Thyroid gland (tissue), 4 donors: ENCODE measurements around the gene ZNF579. TPM values are rescaled to one million over a fixed set of nuclear protein-coding genes. Genes with fewer than 3 reads are reported as not detected.

Experiments
- DNase-seq, 2 donors: peaks; one replicate each; pipeline ENCODE4 v3.0.0-alpha.2; 2019
- H3K27ac ChIP-seq, 3 donors: fragments of 200-600 bp; sonication (generic); 1 replicate in 2 of 3; 2 replicates in 1 of 3; pipeline ENCODE4 v1.5.1; 2016 to 2019; ENCODE audit warnings: mild to moderate bottlenecking in 1 of 3, moderate library complexity in 1 of 3
- H3K27me3 ChIP-seq: fragments of 200-600 bp; sonication (generic); one replicate; pipeline ENCODE4 v1.5.1; 2019
- H3K36me3 ChIP-seq, 2 donors: fragments of 200-600 bp; sonication (generic); one replicate each; pipeline ENCODE4 v1.5.1; 2016 to 2019
- H3K4me1 ChIP-seq, 2 donors: fragments of 200-600 bp; sonication (generic); one replicate each; pipeline ENCODE4 v1.5.1; 2017 to 2019
- H3K4me3 ChIP-seq, 3 donors: fragments of 200-600 bp; sonication (generic); replicated peaks in 1 of 3; 1 replicate in 2 of 3; 2 replicates in 1 of 3; pipeline ENCODE4 v1.5.1; 2016; ENCODE audit warnings: mild to moderate bottlenecking in 1 of 3
- H3K9me3 ChIP-seq: fragments of 200-600 bp; sonication (generic); one replicate; pipeline ENCODE4 v1.5.1; 2017
- CTCF ChIP-seq, 6 experiments: fragments of 200-600 bp in 3 of 6; fragments of 450-650 bp in 3 of 6; sonication (generic) in 3 of 6; IDR thresholded peaks; one replicate each; pipeline ENCODE4 v1.5.1; 2016 to 2019; ENCODE audit warnings: antibody characterized with exemption in 6 of 6, mild to moderate bottlenecking in 2 of 6, inconsistent platforms in 1 of 6, moderate library complexity in 1 of 6
- POLR2A ChIP-seq, 2 donors: fragments of 450-650 bp; IDR thresholded peaks; one replicate each; pipeline ENCODE4 v1.6.1; 2017; ENCODE audit warnings: antibody characterized with exemption in 2 of 2, mild to moderate bottlenecking in 2 of 2, moderate library complexity in 1 of 2
- WGBS, 2 donors: methylation state at CpG; one replicate each; pipeline ENCODE4 v1.1.5; 2017; 5-methylcytosine and 5-hydroxymethylcytosine counted together
- intact Hi-C: fragments of 100-400 bp; cut with DNase I; formaldehyde crosslinking; loops from one replicate; pipeline ENCODE4 v1.15.1; 2023
- total RNA-seq, 4 donors: library from RNA; depleted of rRNA; stranded (reverse); fragments of >200 nt; gene quantifications; one replicate each; pipeline ENCODE4 v1.2.3, GENCODE V29; 2016

ZNF579 gene
- total RNA-seq, 4 donors from 2014 or later = 4.0 to 7.5 (median 6.6) TPM

DNA sequence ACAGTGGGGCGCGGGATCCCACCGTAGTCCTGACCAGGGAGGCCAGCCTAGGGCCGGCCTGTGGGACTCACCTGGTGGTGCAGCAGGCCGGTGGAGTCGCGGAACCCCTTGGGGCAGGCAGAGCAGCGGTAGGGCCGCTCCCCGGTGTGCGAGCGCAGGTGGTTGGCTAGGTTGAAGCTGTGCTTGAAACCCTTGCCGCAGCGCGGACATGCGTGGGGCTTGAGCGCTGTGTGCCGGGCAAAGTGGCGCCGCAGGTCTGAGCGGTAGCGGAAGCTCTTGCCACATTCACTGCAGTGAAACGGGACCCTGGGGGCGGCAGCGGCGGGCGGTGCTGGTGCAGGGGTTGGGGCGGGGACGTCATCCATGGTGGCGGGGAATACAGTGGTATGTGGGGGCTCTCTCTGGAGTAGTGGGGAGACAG is 16.9 kb upstream of the ZNF579 start:
- WGBS, 2 donors = 98% methylated on average over 26 to 30 of the region's 30 CpGs
- Histone ChIP-seq H3K4me3 (no peak overlapping the region), H3K4me1 (peaks cover 6 to 8% of the 10 kb centered on the region in 2 donors), H3K9me3 (no peaks in the 10 kb centered on the region), H3K27me3 (no peaks in the 10 kb centered on the region), H3K36me3 (peaks cover 11 to 16% of the 10 kb centered on the region in 2 donors), H3K27ac (no peak overlapping the region)
- TF ChIP-seq POLR2A (IDR thresholded peaks at IDR 0.05) (no peak), CTCF (IDR thresholded peaks at IDR 0.05) (no peak)
- no peak for DNase-seq
- intact Hi-C loops = no loop called here

DNA sequence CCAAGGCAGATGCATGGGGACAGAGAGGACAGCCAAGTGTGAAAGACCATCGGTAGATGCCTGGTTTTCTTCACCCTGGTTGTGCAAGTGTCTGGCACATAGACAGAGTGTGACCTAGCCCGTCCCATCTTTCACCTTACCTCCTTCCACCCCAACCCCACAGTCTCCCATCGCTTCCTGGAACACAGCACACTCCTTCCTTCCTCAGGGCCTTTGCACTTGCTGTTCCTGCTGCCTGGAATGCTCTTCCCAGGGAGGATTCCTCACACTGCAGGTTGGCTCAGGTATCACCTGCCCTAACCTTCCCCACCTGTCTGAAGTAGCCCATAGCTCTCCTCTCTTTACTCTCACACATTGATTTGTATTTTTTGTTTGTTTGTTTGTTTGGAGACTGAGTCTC is 15.7 kb upstream of the ZNF579 start:
- intact Hi-C loops = no loop called here
- Histone ChIP-seq H3K27ac (no peak overlapping the region), H3K4me3 (no peak overlapping the region), H3K36me3 (peaks cover 11 to 19% of the 10 kb centered on the region in 2 donors), H3K9me3 (no peaks in the 10 kb centered on the region), H3K4me1 (peaks cover 6 to 7% of the 10 kb centered on the region in 2 donors), H3K27me3 (no peaks in the 10 kb centered on the region)
- no peak for DNase-seq
- TF ChIP-seq POLR2A (IDR thresholded peaks at IDR 0.05) (no peak), CTCF (IDR thresholded peaks at IDR 0.05) (no peak)
- WGBS, 2 donors = 94 to 97% methylated on average over 3 of the region's 3 CpGs

- WGBS, 2 donors = 92 to 98% methylated on average over 4 of the region's 4 CpGs
- Histone ChIP-seq H3K27me3 (no peaks in the 10 kb centered on the region), H3K4me3 (no peak overlapping the region), H3K4me1 (no peaks in the 10 kb centered on the region), H3K9me3 (no peaks in the 10 kb centered on the region), H3K36me3 (peaks cover 11 to 19% of the 10 kb centered on the region in 2 donors), H3K27ac (no peak overlapping the region)
- DNase-seq = no peak
- intact Hi-C loops = no loop called here
- no peak for TF ChIP-seq POLR2A (IDR thresholded peaks at IDR 0.05)
- no peak for TF ChIP-seq CTCF (IDR thresholded peaks at IDR 0.05)
These were observed 14.4 kb upstream of the ZNF579 start for GRCh38 chr19:55594996-55595545.

GRCh38 chr19:55593096-55593772 is 12.6 kb upstream of the ZNF579 start:
- DNase-seq = no peak
- intact Hi-C loops = no loop called here
- no peak overlapping the region for H3K27ac ChIP-seq
- no peaks in the 10 kb centered on the region for H3K27me3 ChIP-seq
- no peaks in the 10 kb centered on the region for H3K9me3 ChIP-seq
- peaks cover 11 to 19% of the 10 kb centered on the region in 2 donors for H3K36me3 ChIP-seq
- no peak for TF ChIP-seq POLR2A (IDR thresholded peaks at IDR 0.05)
- TF ChIP-seq CTCF (IDR thresholded peaks at IDR 0.05) = no peak
- no peaks in the 10 kb centered on the region for H3K4me1 ChIP-seq
- WGBS, 2 donors = 91 to 95% methylated on average over 8 to 13 of the region's 68 CpGs
- H3K4me3 ChIP-seq = no peak overlapping the region

DNA sequence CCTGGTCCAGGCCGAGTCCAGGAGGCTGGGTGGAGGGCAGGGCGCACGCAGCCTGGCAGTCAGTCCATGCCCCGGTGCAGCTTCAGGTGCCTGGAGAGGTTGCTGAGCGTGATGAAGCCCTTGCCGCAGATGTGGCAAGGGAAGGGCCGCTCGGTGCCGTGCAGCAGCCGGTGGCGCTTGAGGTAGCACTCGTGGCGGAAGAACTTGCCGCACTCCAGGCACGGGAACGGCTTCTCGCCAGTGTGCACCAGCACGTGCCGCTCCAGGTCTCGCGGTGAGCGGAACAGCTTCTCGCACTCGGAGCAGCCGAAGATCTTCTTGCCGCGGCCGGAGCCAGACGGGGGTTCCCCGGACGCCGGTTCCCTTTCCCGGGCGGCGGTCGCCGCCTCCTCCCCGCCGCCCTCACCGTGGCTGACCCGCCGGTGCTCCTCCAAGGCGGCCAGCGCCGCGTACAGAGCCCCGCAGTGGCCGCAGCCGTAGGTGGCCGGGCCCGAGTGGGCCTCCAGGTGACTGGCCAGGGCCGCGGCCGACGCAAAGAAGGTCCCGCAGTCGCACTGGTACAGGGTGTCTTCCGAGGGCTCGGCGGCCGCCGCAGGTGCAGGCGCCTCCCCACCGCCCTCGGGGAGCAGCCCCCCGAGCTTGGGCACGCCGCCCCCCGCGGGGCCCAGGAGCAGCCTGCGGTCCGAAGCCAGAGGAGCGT is 11.9 kb upstream of the ZNF579 start:
- DNase-seq = no peak
- Histone ChIP-seq H3K36me3 (peaks cover 11 to 19% of the 10 kb centered on the region in 2 donors), H3K4me1 (peaks cover 0 to 3% of the 10 kb centered on the region in 2 donors), H3K27me3 (no peaks in the 10 kb centered on the region), H3K4me3 (no peak overlapping the region), H3K9me3 (no peaks in the 10 kb centered on the region), H3K27ac (no peak overlapping the region)
- intact Hi-C loops = no loop called here
- 90 to 100% methylated on average over 7 to 49 of the region's 73 CpGs for WGBS, 2 donors
- TF ChIP-seq POLR2A (IDR thresholded peaks at IDR 0.05) (no peak), CTCF (IDR thresholded peaks at IDR 0.05) (no peak)
